GM18867 (cell line): ENCODE data around the gene CNPY1.

ENCODE experiments used
- ATAC-seq: cut with Tn5 transposase; IDR thresholded peaks from one replicate; pipeline ENCODE4 v1.9.1; 2021; ENCODE audit warnings: mild to moderate bottlenecking, moderate library complexity; ENCODE audit not compliant: unreplicated experiment

The CNPY1 gene

DNA sequence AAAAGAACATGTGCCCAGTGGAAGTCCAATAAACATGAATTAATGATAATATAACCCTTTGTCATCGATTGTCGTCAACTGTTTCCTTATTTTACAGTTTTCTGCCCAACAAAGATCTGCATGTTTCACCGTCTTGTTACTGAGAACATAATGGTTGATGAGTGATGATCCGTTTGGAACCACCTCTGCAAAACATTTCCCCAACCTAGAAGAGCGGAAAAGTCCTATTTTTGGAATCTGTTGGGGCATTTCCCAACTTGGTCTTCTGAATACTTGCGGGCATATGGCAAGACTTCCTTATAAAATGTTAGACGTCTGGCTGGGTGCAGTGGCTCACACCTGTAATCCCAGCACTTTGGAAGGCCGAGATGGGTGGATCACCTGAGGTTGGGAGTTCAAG, 32.1 kb downstream of the CNPY1 start:
- no peak for ATAC-seq

DNA sequence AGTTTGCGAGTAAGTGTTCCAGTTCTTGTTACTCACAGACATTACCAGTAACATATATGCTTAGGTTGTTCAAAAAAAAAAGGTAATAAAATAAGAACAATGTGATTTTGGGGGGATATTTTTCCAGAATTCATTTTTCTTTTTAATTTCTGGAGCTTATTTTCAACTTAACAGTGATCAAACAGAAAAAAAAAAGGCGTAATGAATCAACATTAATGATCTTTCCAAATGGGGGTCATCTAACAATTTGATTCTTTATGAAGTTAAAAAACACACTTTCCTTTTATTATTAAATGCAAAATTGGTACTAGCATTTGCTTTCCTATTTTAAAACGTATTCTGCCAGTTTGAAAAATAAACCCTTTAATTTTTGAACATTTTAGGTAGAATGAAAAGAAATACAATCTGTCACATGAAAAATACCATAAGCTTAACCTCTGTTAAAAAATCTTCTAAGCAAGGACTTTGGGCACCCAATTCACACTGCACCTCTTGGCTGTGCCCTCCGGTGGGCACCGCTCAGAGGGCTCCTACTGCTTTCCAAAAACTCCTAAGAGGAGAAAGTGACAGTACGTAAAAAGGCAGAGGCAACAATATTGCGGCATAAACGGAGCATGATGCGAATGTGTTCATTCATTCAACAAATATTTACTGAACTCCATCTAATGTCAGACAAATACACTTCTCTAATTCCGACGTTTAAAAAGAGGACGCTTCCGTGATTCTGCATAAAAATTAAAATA, 32.6 kb downstream of the CNPY1 start:
- no peak for ATAC-seq

DNA sequence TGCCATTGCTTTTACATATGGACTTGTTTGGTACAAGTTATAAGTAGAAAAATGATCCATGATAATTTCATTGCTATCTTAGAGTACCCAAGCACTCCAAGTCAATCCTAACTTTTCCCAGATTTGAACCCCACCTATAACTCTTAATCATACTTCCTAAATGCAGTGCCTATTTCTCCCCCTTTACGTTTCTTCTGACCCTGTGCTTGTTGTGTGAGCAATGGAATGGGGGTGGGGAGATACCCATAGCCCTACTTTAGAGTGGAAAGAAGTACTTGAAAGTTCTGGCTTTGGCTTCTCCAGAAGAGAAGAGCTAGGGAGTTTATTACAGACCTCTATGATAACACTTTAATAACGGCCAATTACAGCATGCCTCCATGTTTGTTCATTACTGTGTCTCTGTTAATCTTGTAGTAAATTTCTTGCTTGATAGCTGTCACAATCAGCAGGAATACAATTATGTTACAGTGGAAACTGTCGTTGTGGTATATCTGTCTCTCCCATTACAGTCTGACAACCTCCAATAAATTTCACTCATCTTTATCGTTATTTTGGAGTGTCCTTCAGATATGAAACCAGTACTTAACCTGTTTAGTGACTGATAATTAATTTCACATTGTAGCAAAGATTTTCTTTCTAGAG, 34.0 kb downstream of the CNPY1 start:
- no peak for ATAC-seq

DNA sequence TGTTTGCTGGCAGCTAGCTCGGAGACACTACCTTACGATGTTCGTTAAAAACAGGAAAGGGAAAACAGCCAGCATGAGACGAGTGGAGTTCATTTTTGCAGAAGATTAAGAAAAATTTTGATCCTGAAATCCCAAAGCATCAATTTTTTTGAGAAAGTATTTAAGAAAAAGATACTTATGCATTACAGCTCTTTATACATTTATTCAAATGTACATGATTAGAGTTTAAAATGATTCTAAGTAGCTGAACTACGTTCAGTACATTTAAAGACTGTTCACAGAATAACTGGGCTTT, 34.7 kb downstream of the CNPY1 start:
- ATAC-seq, result no peak

DNA sequence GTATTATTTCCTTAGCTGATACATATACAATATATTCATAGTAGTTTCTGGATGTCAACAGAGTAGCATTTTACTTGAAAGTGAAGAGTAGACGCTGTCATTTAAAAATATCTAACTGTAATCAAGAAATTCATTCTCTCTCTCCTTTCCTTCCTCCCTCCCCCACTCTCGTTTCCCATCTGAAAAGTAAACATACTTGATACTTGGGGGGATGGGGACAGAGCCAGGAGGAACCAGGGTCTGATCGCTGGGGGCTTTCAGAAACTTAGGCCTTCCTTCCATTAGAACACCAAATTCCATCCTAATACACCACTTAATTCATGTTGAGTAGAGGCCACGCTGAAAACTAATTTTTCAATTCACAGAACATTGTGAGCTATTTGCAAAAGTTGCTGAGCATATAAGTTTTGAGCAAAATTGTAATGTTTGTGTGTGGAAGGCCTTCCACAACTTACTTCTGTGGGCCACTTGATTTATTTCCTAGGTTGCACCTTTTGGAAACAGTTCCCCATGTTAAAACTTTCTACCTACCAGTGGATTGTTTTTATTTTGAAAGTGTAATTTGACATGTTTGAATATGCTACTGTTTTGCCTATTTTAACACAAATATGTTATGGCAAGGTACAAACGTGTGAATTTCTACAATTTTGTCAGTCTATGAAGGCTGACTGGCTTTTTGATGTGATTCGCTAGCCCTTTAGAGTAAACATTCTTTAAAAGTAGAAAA, 35.2 kb downstream of the CNPY1 start:
- no peak for ATAC-seq

DNA sequence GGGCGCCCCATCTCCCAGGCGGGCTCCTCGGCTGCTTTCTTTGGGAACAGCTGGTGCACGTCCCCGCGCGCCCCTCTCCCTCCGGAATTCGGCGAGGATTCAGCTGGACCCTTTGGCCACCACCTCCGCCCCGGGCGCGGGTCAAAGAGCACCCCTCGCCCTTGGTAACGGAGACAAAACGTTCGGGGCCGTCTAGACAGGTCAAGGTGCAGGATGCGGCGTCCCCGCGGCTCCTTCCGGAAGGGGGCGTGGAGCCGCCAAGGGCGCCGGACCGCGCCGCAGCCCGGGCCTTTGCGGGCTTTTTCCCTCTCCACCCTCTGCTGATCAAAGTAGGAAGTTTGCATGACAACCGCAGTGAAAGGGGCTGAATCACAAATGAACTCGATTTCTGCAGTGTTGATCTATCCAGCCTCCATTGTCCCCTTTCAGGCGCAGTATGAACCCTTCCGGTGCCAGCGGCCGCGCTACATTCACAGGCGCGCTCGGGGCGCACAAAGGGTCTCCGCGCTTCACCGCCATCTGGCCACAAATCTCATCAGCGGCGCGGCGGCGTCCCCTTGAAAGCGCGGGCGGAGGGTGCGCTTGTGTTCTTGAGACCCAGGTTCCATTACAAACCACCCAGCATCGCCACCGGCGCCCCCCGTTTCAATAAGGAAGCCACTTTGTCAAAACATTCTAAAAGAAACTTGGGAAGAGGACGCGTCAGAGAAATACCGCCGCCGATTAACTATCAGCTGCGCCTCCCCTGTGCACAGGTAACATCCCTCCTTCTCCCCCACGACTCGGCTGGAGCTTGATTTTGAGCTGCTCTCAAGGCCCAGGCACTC, 36.4 kb downstream of the CNPY1 start:
- no peak for ATAC-seq

DNA sequence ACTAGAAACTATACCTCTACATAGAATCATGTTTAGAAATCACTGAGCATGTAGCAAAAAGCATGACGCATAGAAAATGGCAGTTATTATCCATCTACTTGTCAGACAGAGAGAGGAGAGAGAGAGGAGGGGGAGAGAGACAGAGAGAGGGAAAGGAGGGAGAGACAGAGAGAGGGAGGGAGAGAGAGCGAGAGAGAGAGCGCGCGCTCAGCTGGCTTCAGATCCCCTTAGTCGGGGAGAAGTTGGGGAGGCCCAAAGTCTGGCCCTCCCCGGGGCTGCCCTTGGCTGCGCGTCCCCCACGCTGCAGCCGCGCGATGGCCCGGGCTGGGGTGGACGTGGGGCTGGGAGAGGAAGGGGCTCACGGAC, 37.0 kb downstream of the CNPY1 start:
- no peak for ATAC-seq

DNA sequence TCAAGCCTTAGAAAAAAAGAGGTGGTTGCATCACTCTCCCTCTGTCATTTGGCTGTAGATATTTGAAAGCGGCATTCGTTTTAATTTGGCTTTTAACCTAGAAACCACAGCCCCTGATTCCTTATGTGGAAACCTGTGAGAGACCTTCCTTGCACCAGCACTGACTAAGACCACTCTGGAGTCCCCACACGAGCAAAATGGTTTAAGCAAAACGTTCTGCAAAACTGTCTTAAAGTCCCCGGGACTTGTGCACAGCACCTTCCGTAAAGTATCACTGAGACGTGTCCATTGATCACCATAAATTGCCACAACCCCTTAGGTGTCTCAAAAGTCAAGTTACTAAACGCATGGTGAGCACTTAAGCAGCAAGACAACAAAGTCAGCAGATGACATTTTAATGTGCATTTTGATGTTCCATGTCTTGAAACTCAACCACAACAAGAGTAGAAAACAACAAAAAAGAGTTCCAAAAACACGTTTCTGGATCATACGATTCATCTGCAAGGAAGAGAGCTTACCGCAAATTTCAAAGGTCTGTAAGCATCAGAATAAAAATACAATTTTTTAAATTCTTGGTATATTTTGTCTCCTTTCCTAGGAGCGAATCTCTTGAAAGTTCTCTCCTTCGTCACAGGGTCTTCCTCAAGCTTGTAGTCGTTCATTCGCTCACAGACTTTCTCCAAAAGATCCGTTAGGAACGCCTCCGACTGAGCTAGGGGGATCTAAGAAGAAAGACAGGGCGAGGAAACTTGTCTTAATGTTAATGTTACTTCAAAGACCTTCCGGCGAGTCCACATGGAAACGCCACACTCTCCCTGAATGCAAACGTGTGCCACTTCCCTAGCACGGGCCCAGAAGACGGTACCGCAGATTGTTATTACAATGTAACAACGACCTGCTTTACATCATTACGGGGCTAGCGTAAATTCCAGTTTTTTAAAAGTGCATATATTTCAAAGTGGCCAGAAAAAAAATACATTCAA, 37.7 kb downstream of the CNPY1 start:
- ATAC-seq, result no peak

DNA sequence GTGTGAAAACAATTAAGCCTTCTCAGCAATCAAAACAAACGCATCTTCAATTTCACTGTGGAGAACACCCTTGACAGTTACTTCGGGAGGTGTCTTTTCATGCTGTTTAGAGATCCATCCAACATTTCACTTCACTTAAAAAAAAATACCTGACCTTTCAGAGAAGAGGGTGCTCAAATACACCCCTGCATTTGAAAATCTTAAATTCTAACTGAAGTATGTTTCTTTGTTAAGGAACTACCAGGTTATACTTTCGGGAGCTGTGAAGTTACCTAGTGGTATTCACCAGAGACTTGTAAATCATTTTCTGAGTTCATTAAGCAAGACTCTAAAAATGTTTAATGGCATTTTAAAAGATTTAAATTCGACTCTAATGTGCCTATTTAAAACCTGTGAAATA, 38.8 kb downstream of the CNPY1 start:
- ATAC-seq, result no peak

DNA sequence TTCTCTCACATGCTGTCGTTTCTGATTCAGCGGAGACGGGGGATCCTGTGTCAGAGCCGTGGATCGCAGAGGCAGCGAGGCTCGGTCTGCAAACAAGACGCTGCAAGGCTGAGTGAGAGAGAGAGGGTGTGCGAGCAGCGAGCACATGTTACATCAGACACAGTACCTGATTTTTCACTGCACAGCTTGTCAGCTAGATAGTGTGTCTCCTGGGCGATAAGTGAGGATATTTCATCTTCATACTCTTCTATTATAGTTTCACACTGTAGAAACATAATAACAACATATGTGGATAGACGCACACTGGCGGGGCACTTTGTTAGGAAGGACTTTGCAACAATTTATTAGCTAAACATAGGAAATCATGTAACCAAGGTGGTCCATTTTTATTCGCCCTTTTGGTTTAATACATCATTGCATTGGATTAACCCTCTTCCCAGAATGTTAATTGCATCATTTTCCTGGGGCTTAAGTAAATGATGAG, 39.5 kb downstream of the CNPY1 start:
- ATAC-seq, result no peak

DNA sequence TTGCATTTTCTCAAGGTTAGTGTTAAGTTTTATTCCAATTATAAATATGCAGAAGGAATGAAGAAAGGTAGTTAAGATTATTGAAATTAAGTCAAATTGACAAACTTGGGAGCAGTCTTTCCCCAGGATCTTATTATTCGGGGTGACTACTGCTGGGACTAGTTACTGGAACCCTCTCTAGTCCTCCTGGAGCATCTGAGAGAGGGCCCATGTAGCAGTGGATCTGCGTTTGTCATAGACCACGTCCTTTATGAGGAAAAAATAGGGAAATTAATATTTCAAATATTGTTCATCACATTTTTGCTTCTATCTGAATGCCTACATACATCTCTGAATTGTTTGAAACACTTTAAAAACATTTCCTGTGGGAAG, 41.0 kb downstream of the CNPY1 start:
- no peak for ATAC-seq

DNA sequence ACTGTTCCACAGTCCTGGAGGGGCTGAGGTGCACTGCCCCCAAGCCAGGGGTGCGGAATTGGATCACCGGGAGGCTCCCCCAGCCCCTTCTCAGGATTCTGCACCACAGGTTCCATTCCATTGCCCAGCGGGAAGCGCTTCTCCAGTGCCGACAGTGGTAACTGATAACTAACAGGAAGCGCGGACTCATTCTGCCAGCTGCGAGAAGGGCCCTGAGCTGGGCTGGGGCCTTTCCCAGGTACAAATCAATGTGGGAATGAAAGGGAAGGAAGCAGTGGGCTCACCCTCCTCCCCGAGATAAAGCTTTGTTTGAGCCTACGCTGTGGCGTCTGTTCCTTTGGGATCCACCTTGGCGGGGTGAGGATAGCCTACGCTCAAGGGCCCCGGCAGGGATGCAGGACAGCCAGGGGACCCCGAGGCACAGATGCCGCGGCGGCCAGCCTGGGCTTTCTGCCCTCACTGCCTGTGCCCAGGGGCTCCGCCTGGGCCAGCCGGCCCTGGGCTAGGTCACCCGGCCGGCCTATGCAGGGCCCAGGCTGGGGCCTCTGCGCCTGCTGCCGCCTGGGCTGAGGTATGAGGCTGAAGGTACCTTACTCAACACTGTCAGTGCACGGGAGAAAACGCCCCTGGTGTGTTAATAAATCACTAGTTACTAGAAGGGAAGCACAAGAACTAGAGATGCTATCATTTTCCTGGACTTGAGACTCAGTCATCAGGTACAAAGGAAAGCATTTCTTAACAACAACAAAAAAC, 49.0 kb downstream of the CNPY1 start:
- no peak for ATAC-seq

DNA sequence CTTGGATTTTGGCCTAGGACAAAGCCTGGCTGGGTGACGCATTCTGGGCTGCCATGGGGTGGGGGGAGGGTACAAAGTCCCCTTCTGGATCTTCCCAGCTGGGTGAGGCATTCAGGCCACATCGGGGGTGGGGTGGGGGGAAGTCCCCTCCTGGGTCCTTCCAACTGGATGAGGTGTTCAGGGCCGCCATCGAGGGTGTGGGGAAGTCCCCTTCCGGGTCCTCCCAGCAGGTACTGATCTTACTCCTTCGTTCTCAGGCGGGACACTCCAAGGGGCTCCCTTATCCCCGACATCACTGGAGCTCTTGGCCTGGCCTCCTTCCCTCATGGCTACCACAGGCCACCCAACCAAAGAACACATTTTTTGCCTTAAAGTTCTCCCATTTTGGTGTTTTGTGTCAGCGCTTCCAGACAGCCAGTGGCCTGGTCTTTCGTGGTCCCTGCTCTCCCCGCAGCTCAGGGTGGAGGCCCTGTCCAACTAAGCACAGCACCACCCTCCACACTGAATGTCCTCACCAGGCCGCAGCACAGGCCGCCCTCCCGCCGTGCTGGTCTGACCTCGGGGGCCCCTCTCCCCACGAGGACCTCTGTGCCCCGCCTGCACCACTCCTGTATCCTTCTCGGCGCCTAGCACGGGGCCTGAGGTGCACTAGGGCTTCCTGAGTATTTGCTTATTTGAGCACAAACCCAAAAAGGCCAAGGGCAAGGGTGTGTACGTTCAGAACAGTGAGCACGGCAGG, 49.9 kb downstream of the CNPY1 start:
- no peak for ATAC-seq

DNA sequence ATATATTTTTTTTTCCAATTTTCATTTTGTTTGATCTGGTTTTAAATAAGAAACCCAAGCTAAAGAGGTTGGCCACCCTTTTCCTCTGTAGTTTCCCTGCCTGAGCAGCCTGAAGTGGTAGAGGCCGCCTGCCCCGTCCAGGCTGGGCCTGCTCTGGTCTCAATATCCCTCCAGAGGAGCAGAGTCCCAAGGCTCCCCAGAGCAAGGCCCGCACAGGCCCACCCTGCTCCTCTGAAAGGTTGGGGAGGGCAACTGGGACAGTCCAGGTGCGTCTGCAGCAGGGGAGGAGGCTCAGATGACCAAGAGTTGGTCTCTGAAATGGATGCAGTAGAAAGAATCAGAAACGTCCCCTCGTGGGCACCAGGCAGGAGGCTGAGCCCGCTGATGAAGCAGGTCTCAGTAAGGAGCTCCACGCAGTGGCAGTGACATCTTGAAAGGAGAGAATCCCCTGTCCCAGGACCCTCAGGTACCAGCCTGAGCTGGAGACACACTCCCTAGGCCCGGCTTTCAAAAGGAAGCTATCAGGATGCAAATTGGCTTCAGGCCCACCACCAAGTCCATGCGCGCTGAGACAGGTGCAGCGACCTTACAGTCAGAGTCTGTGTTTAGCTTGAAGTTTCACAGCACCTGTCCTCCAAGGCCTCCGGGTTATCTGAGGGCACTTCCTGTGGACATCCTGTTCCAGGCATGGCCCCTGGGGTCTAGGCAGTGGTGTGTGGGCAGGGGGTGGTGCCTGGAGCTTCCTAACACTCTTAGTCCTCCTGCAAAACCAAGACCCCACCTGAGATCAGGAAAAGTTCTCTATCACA, 50.7 kb downstream of the CNPY1 start:
- ATAC-seq, result no peak

DNA sequence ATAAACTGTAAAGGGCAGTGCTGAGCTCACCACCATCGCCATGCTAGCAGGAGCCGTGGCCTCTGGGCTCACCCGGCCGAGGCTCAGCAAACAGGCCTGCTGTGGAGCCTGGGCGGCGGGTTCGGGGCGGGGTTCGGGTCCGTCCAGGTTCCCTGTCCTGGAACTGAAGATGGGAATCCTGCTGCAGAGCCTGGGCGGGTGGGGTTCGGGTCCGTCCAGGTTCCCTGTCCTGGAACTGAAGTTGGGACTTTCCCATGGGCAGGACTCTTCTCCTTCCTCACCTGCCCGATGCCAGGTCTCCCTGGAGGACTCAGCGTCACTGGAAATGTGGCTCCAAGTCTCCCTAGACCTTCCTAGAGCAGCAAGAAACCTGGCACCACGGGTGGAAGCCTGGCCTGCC, 51.8 kb downstream of the CNPY1 start:
- ATAC-seq, result no peak

DNA sequence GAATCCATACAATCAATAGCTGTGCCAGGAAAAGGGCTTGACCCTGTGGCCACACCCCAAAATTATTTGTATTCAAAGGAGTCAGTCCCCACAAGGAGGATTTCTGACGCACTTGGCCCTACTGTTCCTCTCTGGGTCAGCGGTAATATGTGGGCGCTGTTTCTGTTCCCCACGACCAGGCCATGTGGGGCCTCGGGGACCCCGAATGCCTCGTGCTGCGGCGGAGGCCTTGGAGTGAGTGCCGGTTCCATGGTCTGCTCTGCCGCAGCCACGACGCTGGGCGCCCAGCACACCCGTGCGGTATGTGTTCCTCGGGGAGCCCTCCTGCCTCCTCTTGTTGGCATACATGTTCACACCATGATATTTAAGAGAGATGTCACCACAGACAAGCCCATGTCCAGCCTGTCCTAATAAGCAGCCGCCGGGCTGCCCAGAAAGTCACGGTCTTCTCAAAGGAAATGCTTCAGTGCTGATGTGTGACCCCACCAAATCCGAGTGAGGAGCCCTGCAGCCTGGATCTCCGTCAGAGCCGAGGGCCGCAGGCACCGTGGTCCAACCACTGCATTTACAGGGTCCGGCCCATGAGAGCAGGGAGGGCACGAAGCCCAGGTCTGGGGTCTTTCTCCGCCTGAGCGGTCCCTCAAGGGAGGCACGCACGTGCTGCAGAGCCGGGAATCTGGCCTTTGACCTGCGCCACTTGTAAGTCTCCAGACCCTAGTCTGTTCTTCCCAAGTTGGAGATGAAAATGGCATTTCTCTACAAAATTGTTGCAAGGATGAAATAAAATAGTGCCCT, 52.4 kb downstream of the CNPY1 start:
- ATAC-seq, result no peak

DNA sequence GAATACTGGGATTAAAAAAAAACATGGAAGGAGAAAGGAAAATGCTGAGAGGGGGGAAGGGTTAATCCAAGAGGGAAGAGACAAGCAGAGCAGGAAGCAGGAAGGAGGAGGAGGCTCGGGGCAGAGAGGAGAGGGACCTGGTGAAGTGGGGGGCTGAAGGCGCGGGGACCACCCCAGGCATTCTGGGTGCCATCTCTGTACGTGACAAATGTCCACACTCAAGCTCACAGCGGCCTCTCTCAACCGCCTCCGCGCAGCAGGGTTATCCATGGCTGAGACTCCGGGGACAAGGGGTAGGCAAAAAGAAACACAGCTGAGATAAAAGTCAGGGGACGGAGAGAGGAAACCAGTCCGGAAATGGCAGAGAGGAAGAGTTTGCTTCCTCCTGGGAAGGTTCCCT, 54.5 kb downstream of the CNPY1 start:
- ATAC-seq, result no peak
